ENCODE measurements around the gene CRTC1.

CRTC1 gene

DNA sequence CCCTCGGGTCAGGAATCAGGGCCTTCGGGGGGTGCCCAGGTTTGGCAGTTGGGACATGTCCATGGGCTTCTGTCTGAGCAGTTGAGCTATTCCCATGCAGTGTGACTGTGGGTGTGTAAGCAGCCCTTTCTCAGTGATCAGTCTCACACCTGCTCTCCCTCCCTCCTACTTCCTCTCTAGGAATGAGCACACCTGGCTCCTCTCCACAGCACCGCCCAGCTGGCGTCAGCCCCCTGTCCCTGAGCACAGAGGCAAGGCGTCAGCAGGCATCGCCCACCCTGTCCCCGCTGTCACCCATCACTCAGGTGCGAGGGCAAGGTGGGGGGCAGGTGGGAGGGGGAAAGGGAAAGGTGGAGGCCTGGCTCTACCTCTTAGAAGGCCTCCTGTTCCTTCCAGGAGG lies 81.7 kb downstream of the CRTC1 start:
- DNase-seq (ENCODE audit: extremely low read depth in 1 of 2, low read depth in 1 of 2), result no peak

DNA sequence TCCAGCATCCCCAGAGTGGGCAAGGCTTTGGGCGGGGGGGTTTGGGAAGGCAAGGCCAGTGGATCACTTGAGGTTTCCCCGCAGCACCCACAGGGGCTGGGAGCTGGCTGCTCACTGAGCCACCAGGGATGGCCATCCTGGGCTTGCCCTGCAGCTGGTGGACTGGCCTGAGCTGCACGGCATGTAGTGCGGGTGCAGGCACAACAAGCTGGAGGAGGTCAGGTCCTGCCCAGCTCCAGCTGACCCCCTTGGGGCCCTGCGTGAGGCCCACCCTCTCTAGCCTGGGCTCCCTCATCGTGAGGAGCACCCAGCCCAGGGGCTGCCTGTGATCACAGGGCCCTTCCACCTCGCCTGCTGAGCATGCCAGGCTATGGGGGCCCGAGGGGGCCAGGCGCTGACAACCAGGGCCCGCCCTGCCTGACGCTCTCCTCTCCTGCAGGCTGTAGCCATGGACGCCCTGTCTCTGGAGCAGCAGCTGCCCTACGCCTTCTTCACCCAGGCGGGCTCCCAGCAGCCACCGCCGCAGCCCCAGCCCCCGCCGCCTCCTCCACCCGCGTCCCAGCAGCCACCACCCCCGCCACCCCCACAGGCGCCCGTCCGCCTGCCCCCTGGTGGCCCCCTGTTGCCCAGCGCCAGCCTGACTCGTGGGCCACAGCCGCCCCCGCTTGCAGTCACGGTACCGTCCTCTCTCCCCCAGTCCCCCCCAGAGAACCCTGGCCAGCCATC lies 84.7 kb downstream of the CRTC1 start:
- DNase-seq (ENCODE audit: extremely low read depth in 1 of 2, low read depth in 1 of 2), result no peak

DNA sequence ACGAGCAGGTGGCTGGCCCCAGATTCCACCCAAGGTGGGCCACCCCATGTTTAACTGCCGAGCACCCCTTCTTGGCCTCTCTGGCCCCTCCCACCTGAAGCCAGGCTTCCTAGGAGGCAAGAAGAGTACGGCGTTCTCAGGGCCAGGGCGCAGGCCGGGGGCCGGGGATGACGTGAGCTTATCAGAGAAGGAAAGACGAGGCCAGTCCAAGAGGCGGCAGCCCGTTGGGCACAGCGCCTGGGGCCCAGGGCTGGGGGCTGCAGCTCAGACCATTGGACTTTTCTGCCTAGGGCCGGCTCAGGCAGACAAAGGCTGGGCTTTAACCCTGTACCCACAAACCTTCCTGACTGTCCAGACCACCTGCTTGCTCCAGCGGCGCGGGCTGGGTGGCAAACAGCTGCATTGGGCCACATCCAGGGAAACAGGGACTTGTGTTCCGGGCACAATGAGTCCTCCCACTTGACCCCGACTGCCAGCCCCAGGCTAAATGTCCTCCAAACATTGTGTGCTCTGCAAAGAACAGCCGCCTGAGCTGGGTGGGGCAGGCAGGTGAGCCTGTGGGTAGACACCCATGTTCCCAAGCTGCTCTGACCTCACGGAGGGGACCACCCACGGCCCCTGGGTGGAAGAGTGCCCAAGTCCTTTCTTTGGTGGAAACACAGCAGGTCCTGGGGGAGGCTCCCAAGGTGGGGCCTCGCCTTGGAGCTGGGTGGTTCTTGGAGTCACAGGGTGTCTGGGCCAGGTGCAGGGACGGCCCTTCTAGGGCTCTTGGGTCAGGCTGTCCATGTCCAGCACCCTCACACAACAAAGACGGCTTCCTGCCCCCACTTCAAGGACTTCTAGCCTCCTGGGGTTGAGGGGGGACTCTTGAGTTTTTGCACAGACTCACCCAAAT lies 85.8 kb downstream of the CRTC1 start:
- DNase-seq (ENCODE audit: extremely low read depth in 1 of 2, low read depth in 1 of 2), result no peak

GRCh38 chr19:18769989-18770528 lies 86.6 kb downstream of the CRTC1 start:
- no peak for DNase-seq (ENCODE audit: extremely low read depth in 1 of 2, low read depth in 1 of 2)

- DNase-seq (ENCODE audit: extremely low read depth in 1 of 2, low read depth in 1 of 2), result no peak
Observed at GRCh38 chr19:18770663-18771327, 87.3 kb downstream of the CRTC1 start.

GRCh38 chr19:18771328-18772242 lies 88.1 kb downstream of the CRTC1 start:
- no peak for DNase-seq (ENCODE audit: extremely low read depth in 1 of 2, low read depth in 1 of 2)

- DNase-seq (ENCODE audit: extremely low read depth in 1 of 2, low read depth in 1 of 2), result no peak
Observed at GRCh38 chr19:18772620-18773587, 89.4 kb downstream of the CRTC1 start.

DNA sequence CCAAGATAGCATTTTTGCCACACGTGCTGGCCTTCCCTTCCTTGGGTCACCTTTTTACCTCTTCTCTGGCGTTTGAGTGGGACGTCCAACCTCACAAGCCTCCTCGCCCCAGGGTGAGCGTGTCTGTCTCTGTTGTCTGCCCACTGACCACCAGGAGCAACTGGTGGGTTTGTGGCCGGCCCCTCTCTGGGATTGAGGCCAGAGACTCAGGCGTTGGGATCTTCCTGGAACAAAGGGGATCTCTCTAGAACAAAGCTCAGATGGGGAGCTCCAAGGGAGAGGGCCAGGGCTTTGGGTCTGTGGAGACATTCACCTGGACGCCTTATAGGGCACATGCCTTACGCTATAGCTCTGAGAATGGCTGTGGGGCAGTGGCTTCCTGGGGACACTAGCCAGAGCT lies 90.2 kb downstream of the CRTC1 start:
- no peak for DNase-seq (ENCODE audit: extremely low read depth in 1 of 2, low read depth in 1 of 2)

GRCh38 chr19:18774107-18774506 lies 90.6 kb downstream of the CRTC1 start:
- no peak for DNase-seq (ENCODE audit: extremely low read depth in 1 of 2, low read depth in 1 of 2)

GRCh38 chr19:18774782-18775444 lies 91.4 kb downstream of the CRTC1 start:
- no peak for DNase-seq (ENCODE audit: extremely low read depth in 1 of 2, low read depth in 1 of 2)

- DNase-seq (ENCODE audit: extremely low read depth in 1 of 2, low read depth in 1 of 2), result no peak
Observed at GRCh38 chr19:18775586-18776287, 92.3 kb downstream of the CRTC1 start.

DNA sequence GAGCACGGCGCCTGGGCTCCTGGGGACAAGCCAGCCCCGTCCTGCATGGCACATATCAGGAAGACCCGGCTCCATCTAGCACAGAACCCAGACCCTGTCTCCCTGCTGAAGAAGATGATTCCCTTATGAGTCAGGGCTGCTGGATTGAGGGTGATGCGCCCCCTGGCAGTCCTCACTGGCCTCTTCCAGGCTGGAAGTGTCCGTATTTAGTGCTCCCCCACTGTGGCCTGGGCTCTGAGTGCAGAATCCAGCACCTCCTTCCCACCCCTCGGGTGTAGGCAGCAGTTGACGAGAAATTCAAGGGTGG lies 92.8 kb downstream of the CRTC1 start:
- no peak for DNase-seq (ENCODE audit: extremely low read depth in 1 of 2, low read depth in 1 of 2)

- DNase-seq (ENCODE audit: extremely low read depth in 1 of 2, low read depth in 1 of 2), result no peak
Observed at GRCh38 chr19:18776736-18777135, 93.3 kb downstream of the CRTC1 start.

DNA sequence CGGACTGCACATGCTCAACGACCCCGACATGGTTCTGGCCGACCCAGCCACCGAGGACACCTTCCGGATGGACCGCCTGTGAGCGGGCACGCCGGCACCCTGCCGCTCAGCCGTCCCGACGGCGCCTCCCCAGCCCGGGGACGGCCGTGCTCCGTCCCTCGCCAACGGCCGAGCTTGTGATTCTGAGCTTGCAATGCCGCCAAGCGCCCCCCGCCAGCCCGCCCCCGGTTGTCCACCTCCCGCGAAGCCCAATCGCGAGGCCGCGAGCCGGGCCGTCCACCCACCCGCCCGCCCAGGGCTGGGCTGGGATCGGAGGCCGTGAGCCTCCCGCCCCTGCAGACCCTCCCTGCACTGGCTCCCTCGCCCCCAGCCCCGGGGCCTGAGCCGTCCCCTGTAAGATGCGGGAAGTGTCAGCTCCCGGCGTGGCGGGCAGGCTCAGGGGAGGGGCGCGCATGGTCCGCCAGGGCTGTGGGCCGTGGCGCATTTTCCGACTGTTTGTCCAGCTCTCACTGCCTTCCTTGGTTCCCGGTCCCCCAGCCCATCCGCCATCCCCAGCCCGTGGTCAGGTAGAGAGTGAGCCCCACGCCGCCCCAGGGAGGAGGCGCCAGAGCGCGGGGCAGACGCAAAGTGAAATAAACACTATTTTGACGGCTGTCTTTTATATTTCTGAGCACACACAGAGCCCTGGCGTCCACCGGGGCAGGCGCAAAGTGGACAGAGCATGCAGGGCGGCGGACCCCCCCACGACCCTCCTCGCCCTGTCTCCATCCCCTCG lies 94.0 kb downstream of the CRTC1 start:
- no peak for DNase-seq (ENCODE audit: extremely low read depth in 1 of 2, low read depth in 1 of 2)

- DNase-seq (ENCODE audit: extremely low read depth in 1 of 2, low read depth in 1 of 2), result no peak
Observed at GRCh38 chr19:18778076-18778389, 94.6 kb downstream of the CRTC1 start.

DNA sequence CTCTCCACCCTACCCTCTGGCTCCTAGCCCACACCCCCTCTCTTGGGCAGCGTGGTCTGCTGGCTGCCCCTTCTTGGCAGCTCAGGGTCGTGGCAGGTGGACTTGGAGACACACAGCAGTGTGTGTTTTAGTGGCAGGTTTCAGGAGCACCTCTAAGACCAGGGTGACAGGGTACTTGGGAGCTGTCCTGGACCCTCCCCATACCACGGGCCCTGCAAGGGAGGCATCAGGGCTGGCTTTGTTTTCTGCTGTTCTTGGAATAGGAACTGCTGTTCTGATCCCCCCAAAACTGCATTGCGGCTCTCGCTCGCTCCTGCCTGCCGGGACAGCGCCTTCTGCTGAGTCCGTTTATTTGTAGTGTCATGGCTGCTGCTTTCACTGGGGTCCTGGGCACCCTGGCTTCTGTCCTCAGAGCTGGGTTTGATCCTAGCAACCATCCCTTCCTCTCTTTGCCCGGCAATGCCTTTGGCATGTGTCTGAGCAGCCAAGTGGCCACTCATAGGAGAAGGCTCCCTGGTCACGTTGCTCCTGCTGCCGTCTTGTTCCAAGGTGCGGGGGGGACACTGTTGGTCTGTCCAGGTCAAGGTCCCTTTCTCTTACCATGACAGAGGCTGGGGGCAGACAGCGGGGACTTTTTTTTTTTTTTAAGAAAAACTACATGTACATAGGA lies 95.5 kb downstream of the CRTC1 start:
- DNase-seq (ENCODE audit: extremely low read depth in 1 of 2, low read depth in 1 of 2), result no peak

GRCh38 chr19:18780081-18780480 lies 96.6 kb downstream of the CRTC1 start:
- DNase-seq (ENCODE audit: extremely low read depth in 1 of 2, low read depth in 1 of 2), result no peak
